RWPE2 (cell line): ENCODE measurements around the gene TBX19.

Experiments
- ATAC-seq: fragments of 200-7000 bp; cut with Tn5 transposase; 3 replicates; pipeline ENCODE4 v1.9.1; 2021; ENCODE audit warnings: low read depth
- DNase-seq: peaks from one replicate; pipeline ENCODE4 v3.0.0-alpha.2; 2020; ENCODE audit warnings: low spot score
- H3K27ac ChIP-seq: fragments of 450-650 bp; 2 replicates; pipeline ENCODE4 v1.5.1; 2017; ENCODE audit warnings: mild to moderate bottlenecking; ENCODE audit not compliant: poor library complexity, severe bottlenecking
- H3K27me3 ChIP-seq: fragments of 250-450 bp; sonication (Bioruptor Pico); 2 replicates; pipeline ENCODE4 v1.5.1; 2021; ENCODE audit warnings: mild to moderate bottlenecking, moderate library complexity; ENCODE audit not compliant: insufficient read depth, poor library complexity, severe bottlenecking
- H3K36me3 ChIP-seq: fragments of 250-450 bp; sonication (Bioruptor Pico); 2 replicates; pipeline ENCODE4 v1.5.1; 2020; ENCODE audit warnings: low read depth, mild to moderate bottlenecking, moderate library complexity
- H3K4me1 ChIP-seq: fragments of 250-450 bp; sonication (Bioruptor Pico); 2 replicates; pipeline ENCODE4 v1.5.1; 2021; ENCODE audit warnings: mild to moderate bottlenecking, moderate library complexity; ENCODE audit not compliant: insufficient read depth, poor library complexity, severe bottlenecking
- H3K4me3 ChIP-seq: fragments of 250-450 bp; sonication (Bioruptor Pico); 2 replicates; pipeline ENCODE4 v1.5.1; 2021; ENCODE audit warnings: mild to moderate bottlenecking, moderate library complexity; ENCODE audit not compliant: severe bottlenecking
- H3K9me3 ChIP-seq: fragments of 250-450 bp; sonication (Bioruptor Pico); 2 replicates; pipeline ENCODE4 v1.5.1; 2021; ENCODE audit warnings: mild to moderate bottlenecking, moderate library complexity; ENCODE audit not compliant: severe bottlenecking
- TF ChIP-seq, protein P1 (sequence below): fragments of 450-650 bp; IDR thresholded peaks from one replicate; pipeline ENCODE4 v1.5.1; 2017; ENCODE audit warnings: mild to moderate bottlenecking, moderate library complexity; ENCODE audit not compliant: poor library complexity, severe bottlenecking

TBX19 gene

DNA sequence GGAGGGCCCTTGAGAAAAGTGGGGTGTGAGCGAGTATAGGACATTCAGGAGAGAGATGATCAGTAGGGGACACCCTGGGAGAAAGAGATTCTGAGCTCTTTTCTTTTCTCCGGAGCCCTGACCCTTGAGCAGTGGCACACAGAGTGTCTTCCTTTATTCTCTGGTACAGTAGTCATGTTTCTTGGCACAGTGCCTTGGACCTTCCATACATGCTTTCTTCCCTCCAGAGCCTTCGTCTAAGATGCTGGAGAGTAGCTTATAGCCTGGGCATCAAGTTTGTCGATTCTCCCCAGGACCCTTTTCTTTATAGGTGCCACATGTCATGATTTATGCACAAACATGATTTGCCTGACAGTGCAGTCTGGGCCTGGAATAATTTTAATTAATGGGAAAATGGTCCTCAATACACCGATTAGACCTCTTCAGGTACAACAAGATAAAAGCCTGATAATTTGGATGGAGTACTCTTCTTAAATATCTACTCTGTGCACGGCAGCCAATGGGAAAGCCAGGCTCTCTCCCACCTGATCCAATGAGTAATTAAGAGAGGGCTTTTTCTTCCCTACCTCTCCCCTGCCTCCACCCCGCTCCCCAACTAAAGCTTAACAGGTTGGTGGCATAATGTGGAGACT lies at the start of gene TBX19:
Gene TBX19, plus strand, starts transcription at position 582 of the 632 bp plus-strand sequence. CDS start 214 bp downstream, outside the sequence.
- Histone ChIP-seq H3K9me3 (no peaks in the 10 kb centered on the region), H3K4me1 (peaks cover 7% of the 10 kb centered on the region), H3K27ac (no peak within 1 kb of the TSS), H3K27me3 (no peaks in the 10 kb centered on the region), H3K4me3 (no peak within 1 kb of the TSS), H3K36me3 (no peaks in the 10 kb centered on the region)
- TF ChIP-seq, protein P1, sequence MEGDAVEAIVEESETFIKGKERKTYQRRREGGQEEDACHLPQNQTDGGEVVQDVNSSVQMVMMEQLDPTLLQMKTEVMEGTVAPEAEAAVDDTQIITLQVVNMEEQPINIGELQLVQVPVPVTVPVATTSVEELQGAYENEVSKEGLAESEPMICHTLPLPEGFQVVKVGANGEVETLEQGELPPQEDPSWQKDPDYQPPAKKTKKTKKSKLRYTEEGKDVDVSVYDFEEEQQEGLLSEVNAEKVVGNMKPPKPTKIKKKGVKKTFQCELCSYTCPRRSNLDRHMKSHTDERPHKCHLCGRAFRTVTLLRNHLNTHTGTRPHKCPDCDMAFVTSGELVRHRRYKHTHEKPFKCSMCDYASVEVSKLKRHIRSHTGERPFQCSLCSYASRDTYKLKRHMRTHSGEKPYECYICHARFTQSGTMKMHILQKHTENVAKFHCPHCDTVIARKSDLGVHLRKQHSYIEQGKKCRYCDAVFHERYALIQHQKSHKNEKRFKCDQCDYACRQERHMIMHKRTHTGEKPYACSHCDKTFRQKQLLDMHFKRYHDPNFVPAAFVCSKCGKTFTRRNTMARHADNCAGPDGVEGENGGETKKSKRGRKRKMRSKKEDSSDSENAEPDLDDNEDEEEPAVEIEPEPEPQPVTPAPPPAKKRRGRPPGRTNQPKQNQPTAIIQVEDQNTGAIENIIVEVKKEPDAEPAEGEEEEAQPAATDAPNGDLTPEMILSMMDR = no peak
- no peak for DNase-seq
- no peak for ATAC-seq

DNA sequence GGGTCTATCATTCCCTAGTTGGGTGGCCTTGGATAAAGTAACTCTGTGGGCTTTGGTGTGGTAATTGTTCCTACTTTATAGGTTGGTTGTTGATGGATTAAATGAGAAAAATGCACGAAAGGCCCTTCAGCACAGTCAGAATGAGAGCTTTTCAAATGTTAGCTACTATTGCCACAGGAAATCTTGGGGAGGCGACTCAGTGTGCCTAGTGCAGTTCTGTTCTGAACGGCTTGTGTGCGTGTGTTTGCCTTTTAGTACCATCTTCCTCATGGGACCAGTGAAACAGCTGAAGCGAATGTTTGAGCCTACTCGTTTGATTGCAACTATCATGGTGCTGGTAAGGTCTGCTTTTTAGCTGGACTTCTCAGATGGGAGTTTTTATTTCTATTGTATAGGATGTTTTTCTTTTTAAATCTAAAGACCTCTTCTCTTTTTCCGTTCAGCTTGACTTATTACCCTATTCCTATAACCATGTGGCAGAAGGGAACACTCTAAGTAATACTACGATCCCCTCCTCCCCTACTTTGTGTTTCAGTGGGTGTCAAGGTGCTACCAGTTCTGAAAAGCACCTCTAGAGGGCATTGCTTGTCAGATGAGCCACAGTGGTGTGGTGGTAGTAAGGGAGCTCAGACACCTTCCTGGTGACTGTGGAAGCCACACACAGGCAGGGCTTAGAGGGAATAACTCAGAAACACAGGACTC lies 45.7 kb upstream of the TBX19 start:
- ATAC-seq (peak; percentile 96), DNase-seq (no peak)
- H3K27me3 ChIP-seq = no peaks in the 10 kb centered on the region
- no peak overlapping the region for H3K27ac ChIP-seq
- H3K36me3 ChIP-seq = peaks cover 58% of the 10 kb centered on the region
- H3K4me3 ChIP-seq = no peak overlapping the region
- H3K4me1 ChIP-seq = peaks cover 3% of the 10 kb centered on the region
- no peaks in the 10 kb centered on the region for H3K9me3 ChIP-seq
- TF ChIP-seq, protein P1 = peak; percentile 85

DNA sequence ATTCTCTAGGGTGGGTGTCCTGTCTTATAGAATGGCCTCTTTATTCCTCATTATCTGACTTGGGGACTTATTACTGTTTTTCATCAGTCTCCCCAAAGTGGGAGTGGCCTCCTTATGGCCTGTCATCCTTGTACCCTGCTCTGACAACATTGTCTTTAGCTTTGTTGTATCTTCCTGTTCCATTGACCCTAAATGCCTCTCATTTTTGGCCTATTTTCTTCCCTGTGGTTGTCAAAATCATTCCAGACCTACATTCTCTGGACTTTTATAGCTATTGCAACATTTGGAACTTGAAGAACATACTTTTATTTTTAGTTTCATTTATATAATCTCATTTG lies 45.2 kb upstream of the TBX19 start:
- no peaks in the 10 kb centered on the region for H3K9me3 ChIP-seq
- peaks cover 58% of the 10 kb centered on the region for H3K36me3 ChIP-seq
- no peak for DNase-seq
- H3K4me1 ChIP-seq = no peaks in the 10 kb centered on the region
- TF ChIP-seq, protein P1 = peak; percentile 50
- H3K27me3 ChIP-seq = no peaks in the 10 kb centered on the region
- no peak for ATAC-seq
- no peak overlapping the region for H3K4me3 ChIP-seq
- no peak overlapping the region for H3K27ac ChIP-seq

DNA sequence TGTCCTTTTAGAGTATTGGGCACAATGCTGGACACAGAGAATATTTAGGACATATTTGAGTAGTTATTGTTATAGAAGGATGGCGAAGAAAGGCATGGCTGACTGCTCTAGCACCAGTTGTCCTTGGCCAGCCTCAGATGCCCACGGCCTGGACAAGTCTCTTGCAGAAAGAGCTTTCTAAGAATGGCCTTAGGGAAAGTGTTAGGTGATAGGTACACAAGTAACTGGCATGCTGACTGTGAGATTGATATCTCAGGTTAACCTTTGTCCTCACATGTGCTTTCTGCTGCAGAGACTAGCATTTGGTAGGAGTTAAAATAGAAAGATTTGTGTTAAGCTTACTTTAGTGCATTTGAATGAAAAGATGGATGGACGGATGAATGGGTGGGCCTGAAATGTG lies 44.7 kb upstream of the TBX19 start:
- H3K4me3 ChIP-seq = no peak overlapping the region
- no peaks in the 10 kb centered on the region for H3K9me3 ChIP-seq
- no peaks in the 10 kb centered on the region for H3K27me3 ChIP-seq
- no peaks in the 10 kb centered on the region for H3K4me1 ChIP-seq
- TF ChIP-seq, protein P1 = no peak
- H3K27ac ChIP-seq = no peak overlapping the region
- ATAC-seq (no peak), DNase-seq (no peak)
- peaks cover 58% of the 10 kb centered on the region for H3K36me3 ChIP-seq
